GM21576 (cell line): ENCODE measurements around the gene COL1A1.

ENCODE experiments used
- ATAC-seq: cut with Tn5 transposase; IDR thresholded peaks from one replicate; pipeline ENCODE4 v1.9.1; 2021; ENCODE audit warnings: mild to moderate bottlenecking, moderate library complexity; ENCODE audit not compliant: unreplicated experiment

COL1A1 gene

DNA sequence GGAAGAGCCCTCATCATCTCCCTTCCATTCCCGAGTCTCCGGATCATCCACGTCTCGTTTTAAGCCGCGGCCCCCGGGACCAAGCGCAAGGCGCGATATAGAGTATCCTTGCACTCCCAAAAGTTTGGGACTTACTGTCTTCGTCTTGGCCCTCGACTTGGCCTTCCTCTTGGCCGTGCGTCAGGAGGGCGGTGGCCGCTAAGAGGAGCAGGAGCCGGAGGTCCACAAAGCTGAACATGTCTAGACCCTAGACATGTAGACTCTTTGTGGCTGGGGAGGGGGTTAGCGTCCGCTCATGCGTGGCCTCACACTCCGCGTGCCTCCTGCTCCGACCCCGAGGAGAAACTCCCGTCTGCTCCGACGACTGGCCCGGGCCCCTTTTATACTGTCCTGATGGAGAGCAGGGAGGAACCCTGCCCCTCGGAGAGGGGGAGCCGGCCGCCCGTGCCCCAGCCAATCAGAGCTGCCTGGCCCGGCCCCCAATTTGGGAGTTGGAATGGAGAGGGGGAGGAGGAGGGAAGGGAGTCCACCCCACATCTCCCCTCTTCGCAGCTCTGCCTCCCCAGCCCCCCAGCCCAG, at the start of gene COL1A1:
Gene COL1A1 (minus strand): TSS at position 356 of the 579 bp plus-strand sequence. CDS start 118 bp downstream, at position 238.
- ATAC-seq: no peak

DNA sequence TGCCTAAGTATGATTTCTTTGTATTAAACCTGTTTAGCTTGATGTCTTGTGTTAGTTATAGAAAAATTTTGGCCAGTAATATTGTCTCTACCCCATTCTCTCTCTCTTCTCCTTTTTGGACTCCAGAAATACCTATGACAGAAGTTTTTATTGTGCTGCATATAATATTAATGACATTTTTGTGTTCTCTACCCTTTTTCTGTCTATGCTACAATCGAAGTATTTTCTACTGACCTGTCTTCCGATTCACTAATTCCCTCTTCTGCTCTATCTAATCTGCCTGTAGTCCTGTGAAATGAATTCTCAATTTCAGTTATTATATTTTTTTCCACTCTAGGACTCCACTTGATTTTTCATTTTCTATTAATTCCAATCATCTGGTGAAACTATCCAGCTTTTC, 46.8 kb upstream of the COL1A1 start:
- ATAC-seq: no peak

DNA sequence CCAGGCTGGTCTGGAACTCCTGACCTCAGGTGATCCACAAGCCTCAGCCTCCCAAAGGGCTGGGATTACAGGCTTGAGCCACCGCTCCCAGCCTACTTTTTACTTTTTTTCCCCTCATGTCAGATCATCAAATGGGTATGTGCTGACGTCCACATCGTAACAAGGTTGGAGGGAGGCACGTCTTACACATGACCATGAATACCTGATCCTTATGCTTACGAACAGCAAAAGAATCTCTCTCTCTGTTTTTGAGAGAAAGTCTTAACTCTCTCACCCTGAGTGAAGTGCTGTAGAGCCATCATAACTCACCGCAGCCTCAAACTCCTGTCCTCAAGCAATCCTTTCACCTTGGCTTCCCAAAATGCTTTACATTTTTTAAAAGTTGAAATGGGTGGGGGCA, 43.3 kb upstream of the COL1A1 start:
- no peak for ATAC-seq

DNA sequence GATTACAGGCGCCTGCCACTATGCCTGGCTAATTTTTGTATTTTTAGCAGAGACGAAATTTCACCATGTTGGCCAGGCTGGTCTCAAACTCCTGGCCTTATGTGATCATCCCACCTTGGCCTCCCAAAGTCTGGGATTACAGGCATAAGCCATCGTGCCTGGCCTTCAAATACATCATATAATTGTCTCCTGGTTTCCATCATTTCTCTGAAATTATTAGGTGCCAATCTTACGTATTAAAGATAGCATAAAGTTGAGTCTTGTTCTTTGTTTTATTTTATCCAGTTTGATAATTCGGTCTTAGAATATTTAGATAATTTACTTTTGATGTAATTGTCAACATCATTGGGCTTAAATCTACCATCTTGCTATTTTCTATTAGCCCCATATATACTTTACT, 40.0 kb upstream of the COL1A1 start:
- ATAC-seq: no peak

DNA sequence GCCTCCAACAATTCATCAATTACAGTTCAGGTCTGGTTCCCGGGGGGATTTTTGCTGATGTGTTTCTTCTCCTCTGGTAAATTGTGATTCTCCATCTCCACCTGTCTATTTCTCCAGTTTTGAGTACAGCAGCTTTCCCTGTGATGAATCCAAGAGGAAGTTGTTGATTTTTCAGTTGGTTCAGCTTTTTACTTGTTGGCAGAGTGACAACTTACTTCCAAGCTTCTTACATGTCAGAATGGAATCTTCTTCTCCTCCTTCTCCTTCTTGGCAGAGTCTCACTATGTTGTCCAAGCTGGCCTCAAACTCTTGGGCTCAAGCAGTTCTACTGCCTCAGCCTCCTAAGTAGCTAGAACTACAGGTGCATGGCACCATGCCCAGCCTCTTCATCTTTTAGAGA, 39.4 kb upstream of the COL1A1 start:
- no peak for ATAC-seq

DNA sequence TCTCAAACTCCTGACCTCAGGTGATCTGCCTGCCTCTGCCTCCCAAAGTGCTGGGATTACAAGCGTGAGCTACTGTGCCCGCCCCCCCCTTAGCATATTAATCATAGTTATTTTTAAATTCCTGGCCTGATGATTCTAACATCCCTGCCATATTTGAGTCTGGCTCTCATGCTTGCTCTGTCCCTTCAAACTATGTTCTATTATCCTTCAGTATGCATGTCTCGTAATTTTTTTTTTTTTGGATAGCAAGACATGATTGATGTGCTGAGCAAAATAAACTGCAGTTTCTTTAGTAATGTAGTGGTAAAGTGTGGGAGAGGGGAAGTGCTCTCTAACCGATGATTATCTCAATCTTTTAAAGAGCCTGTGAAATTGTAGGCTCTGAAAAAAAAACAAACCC, 38.5 kb upstream of the COL1A1 start:
- ATAC-seq: no peak

DNA sequence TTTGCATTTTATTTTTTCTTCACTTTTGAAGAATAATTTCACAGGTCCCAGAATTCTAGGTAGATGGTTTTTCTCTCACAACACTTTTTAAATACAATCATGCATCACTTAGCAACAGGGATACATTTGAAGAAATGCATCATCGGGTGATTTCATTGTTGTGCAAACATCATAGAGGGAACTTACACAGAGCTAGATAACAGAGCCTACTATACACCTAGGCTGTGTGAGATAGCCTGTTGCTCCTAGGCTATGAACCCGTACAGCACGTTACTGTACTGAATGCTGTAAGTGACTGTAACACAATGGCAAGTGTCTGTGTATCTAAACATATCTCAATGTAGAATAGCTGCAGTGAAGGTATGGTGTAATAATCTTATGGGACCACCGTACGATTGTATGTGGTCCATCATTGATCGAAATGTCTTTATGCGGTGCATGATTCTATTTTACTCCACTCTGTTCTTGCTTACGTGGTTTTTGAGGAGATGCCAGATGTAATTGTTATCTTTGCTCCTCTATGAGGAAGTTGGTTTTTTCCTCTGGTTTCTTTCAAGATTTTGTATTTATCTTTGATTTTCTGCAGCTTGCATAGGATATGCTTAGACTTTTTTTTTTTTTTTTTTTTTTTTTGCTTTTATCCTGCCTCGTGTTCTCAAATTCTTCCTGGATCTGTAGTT, 37.3 kb upstream of the COL1A1 start:
- no peak for ATAC-seq

DNA sequence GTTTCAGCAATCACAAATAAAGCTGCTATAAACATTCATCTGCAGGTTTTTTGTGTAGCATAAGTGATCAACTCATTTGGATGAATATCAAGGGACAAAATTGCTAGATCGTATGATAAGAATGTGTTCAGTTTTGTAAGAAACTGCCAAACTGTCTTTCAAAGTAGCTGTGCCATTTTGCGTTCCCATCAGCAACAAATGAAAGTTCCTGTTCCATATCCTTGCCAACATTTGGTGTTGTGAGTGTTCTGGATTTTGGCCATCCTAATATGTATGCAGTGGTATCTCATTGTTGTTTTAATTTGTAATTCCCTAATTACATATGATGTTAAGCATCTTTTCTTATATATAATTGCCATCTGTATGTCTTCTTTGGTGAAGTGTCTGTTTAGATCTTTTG, 36.5 kb upstream of the COL1A1 start:
- no peak for ATAC-seq

DNA sequence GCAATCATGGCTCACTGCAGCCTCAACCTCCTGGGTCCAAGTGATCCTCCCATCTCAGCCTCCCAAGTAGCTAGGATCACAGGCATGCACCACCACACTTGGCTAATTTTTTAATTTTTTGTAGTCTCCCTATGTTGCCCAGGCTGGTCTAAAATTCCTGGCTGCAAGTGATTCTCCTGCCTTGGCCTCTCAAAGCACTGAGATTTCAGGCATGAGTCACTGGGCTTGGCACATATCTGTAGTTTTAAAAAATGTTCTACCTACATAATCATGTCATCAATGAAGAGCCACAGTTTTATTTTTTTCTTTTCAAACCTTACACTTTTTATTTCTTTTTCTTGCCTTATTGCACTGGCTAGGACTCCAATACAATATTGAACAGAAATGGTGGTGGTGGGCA, 33.1 kb upstream of the COL1A1 start:
- no peak for ATAC-seq

DNA sequence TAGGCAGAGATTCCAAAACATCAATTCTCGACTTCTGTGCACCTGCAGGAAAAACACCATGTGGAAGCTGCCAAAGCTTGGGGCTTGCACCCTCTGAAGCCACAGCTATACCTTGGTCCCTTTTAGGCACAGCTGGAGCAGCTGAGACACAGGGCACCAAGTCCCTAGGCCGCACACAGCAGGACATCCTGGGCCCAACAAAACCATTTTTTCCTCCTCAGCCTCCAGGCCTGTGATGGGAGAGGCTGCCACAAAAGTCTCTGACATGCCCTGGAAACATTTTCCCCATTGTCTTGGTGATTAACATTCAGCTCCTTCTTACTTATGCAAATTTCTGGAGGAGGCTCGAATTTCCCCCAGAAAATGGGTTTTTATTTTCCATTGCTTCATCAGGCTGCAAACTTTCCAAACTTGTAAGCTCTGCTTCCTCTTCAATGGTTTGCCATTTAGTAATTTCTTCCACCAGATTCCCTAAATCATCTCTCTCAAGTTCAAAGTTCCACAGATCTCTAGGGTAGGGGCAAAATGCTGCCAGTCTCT, 24.3 kb upstream of the COL1A1 start:
- ATAC-seq: no peak

DNA sequence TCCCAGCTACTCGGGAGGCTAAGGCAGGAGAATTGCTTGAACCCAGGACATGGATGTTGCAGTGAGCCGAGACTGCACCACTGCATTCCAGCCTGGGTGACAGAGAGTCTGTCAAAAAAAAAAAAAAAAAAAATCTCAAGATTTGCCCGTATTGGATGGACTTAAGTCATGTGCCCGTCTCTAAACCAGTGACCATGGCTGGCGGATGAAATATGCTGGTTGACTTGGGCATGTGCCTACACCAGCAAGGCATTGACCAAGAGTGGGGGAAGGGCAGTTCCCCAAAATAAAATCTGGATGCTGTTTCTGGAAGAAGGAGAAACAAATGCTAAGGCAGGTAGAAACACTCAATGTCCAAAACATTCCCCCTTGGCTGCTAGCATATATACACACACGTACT, 21.5 kb upstream of the COL1A1 start:
- ATAC-seq: no peak

DNA sequence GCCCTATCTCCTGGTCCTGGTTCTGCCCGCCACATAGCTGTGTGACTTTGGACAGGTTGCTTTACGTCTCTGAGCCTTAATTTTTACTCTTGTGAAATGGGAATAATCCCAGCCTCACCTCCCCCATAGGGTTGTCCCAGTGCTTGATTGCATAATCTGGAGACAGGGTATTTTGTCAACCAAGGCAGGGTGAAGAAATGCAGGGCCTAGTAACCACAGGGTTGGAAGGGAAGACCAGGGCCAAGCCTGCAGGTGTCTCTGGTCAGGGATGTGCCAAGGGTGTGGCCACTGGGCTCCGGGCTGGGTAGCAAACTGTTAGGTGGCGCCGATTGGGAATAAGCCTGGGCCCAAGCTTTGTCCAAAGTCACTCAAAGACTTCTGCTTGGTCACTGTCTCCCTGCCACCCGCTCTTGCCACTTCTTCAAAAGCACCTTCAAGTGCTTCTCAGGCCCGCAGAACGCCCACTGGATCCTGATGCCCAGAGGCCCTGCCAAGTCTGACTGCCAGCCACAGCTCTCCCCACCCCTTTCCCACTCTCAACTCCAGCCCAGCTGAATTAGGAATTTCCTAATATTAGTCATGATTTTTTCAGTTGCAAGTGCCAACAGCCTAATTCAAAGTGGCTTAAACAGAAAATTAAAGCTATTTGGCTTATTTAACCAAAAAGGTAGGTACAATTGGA, 20.6 kb upstream of the COL1A1 start:
- no peak for ATAC-seq

DNA sequence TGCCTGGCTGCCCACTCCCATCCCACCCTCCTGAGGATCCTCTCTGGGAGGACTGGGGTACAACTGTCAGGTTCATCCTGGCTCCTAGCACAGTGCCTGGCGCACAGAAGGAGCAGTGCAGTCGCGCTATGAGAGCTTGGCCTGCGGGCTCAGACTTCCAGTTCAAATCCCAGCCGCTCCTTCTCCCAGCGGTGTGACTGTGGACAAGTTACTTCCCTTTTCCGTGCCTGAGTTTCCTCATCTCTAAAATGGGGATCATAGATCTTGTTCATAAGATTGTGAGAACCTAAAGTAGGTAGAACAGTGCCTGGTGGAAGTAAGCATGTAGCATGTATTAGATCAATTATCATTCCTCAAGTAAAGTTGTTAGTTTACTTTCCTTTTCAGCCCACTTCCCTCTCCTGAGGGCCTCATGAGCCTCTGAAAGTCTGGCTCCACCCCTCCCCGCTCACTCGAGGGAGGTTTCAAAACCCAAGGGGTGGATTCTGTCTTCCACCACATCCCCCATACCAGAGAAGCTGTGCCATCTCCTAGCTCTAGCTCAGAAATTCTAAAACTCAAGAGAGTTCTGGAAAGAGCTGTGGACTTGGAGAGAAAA, 19.9 kb upstream of the COL1A1 start:
- ATAC-seq: no peak

DNA sequence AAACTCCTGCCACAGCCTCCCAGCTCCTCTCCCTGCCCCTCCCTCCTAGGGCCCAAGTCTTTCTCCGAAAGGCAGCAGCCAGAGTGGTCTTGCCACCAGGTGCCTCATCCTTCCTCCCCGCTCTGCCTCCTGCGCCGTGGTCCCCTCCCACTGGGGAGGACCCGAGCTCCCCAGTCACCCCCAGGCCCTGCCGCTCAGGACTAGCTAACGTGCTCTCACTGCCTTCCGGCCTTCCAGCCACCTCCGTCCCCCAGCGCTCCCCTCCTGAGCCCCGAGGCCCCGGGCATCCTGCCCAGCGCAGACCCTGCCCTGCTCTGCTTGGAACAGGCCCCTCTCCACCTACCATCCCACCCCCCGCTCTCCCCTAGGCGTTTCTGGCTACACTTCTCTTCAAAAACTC, 19.4 kb upstream of the COL1A1 start:
- ATAC-seq: no peak

DNA sequence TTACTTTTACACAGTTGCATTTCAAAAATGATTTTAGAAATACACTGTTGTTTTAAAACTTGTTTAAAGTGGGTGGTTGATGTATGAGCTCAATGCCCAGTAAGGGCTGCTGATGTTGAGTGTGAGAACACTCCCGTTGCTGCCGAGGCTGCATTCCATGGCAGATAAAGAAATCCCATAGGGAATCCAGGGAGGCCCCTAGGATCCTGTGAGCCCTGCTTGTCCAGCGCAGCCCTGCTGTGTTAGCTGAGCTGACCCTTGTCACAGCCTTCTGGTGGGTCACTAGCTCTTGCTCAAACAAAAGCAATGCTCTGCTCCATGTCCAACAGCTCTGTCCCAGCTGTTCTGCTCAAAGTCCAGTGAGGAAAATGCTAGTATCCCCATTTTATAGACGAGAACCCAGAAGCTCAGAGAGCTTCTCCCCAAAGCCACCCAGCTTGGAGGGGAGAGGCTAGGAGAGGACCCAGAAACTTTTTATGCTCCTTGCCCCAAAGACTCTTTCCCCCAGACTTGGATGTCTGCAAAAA, 18.6 kb upstream of the COL1A1 start:
- no peak for ATAC-seq

DNA sequence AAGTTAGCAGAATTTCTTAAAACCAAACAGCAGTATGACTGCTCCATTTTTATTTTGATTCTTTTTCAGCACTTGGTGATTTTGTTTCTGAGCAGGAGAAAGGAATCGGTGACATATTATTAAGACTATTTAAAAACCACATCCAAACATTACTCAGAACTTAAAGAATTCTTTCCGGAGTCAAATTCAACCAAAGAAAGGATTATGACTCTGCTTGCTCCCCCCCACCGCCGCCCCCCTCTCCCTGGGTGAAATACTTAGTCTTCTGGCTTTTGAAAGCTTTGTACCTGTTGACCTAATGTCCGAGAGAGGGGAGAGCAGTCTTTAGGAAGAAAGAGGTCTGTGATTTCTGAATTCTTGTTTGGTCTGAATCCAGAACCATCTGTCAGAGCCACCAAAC, 17.9 kb upstream of the COL1A1 start:
- ATAC-seq: no peak

DNA sequence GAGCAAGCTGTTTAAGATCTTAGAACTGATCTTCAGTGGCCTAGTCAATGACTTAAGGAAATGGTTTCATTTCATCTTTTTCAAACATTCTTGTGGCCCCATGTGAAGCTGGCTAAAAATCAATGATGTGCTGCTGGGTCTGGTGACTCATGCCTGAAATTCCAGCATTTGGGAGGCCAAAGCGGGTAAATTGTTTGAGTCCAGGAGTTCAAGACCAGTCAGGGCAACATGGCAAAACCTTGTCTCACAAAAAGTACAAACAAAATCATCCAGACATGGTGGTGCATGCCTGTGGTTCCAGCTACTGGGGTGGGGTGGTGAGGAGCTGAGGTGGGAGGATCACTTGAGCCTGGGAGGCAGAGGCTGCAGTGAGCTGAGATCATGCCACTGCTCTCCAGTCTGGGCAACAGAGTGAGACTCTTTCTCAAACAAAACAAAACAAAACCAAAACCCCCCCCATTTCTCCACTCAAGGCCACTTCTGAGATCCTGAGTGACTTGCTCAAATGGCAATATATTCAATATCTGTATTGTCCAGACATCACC, 17.4 kb upstream of the COL1A1 start:
- no peak for ATAC-seq

DNA sequence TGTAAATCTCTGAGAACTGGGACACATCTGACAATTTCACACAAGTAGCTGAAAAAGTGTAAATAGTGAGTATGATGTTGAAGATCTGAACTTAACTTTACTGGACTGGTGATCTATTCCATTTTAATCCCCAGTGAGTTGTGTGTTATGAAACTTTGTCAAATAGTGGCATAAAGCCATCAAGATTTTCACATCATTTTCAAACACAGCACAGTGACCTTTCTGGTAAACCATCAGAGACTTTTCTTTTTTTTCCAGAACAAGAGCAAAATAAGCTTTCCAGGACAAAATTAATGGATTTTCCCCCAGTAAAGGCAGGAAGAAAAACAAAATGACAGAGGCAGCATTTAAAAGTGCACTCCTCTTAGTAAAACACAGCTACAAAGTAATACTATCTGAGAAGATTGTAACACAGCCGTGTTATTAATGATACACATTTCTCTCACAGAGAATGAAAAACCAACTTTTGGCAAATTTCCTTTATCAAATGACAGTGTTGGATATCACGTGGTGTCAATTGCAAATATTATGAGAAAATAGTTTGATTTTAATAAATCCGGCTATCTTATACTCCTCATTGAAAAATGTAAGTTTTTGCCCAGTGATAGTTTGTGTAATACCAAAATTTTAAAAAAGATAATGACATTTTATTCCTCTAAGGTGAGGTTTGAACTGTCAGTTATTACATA, 16.8 kb upstream of the COL1A1 start:
- ATAC-seq: no peak

DNA sequence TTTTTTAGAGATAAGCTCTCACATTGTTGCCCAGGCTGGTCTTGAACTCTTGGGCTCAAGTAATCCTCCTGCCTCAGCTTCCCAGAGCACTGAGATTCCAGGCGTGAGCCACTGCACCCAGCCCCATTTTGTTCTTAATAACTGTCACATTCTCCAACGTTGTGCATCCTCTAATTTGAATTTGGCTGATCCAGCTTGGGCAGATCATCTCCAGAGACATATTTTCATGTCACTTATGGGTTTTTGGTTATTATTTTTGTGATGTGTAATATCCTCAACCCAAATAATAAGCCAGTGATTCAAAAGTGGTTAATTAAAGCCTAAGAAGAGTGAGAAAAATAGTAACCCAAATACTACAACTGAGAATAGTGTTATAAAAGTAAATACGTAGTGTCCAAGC, 16.2 kb upstream of the COL1A1 start:
- no peak for ATAC-seq

DNA sequence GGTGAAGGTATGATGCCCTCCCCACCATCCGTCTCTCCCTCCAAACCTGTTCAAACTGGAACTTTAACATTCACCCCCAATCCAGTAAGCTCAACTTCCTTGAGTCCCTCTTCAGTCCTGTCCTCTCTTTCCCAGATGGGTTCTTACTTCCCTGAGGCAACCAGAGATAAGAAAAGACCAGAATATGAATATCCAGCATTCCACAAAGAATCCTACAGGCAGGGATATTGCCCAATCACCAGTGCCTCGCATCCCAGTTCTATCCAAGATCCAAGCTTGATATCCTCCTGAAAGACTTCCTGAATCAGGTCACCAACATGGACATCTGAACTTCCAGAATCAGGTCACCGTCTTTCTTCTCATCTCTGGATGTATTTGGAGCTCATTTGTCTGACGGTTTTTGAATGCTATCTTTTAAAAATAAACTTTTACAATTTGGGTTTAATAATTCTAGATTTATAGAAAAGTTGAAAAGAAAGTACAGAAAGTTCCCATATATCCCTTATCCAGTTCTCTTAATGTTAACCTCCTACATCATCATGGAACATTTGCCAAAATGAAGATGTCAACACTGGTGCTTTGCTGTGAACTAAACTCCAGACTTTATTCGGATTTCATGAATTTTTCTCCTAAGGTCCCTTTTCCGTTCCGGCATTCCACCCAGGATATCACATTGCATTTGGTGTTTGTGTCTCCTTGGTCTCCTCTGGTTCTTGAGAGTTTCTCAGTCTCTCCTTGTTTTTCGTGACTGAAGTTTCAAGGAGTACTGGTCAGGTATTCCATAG, 13.7 kb upstream of the COL1A1 start:
- no peak for ATAC-seq
